ENCODE measurements around the gene SMAD9.
"Not testable (repeated sequence)": the region's sequence is repeated elsewhere in the genome, so short reads cannot be mapped to it uniquely, and the experiment has no call there.

The SMAD9 gene

DNA sequence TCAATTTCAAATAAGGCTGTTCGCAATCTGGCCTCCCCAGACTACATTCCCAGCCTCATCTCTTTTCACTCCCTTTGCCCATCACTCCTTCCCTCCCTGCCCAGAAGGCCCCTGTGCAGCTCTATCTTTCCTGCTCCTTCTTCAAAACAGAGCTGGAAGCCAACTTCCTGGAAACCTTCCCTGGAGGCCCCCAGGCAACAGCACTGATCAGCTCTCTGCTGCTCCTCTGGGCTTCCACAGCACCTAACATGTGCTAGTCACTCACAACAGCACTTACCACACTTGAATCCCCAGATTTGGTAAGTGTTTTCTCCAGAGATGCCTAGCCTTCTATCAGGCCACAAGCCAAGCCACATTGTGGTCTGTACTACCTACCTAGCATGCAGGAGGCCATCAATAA is 9.5 kb downstream of the SMAD9 start:
- no peak for DNase-seq

DNA sequence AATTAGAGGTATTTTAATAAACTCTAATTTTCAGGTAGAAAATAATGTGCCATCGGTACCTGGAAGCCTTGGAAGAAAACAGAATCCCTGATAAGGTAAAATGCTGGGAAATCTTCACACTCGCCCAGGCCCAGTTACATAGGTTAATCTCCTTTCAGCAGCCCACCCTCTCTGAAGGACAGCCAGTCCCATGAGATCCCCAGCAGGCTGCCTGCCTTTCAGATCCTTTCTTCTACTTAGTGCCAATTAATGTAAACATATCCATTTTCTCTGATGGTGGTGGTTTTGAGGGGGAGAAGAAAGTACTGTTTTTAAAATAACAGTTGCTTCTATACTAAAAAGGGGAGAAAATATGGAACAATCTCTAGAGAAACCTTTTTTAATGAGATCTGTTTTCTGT is 12.2 kb downstream of the SMAD9 start:
- DNase-seq, result no peak

DNA sequence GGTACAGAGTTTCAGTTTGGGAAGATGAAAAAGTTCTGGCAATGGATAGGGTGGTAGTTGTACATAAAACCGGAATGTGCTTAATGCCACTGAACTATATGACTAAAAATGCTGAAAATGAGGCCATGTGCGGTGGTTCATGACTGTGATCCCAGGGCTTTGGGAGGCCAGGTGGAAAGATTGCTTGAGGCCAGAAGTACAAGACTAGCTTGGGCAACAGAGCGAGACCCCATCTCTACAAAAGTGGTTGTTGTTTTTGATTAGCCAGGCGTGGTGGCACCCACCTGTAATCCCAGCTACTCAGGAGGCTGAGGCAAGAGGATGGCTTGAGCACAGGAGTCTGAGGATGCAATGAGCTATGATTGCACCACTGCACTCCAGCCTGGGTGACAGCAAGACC is 12.8 kb downstream of the SMAD9 start:
- no peak for DNase-seq

DNA sequence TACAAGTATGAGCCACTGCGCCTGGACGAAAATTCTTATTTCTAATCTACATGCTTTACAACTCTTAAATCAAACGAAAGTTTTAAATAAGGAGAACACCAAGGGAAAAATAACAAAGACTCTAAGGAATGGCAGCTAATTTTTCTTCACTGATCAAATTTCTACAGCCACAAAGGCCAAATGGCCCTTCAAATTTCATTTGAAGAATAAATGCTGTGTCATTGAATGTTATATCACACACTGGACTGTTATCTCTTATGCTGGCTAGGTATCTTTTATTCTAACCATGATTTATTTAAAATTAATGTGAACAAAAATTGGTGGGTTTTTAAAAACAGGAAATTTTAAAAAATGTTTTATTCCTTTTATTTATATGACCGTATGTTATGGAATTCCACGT is 14.1 kb downstream of the SMAD9 start:
- DNase-seq, result no peak

DNA sequence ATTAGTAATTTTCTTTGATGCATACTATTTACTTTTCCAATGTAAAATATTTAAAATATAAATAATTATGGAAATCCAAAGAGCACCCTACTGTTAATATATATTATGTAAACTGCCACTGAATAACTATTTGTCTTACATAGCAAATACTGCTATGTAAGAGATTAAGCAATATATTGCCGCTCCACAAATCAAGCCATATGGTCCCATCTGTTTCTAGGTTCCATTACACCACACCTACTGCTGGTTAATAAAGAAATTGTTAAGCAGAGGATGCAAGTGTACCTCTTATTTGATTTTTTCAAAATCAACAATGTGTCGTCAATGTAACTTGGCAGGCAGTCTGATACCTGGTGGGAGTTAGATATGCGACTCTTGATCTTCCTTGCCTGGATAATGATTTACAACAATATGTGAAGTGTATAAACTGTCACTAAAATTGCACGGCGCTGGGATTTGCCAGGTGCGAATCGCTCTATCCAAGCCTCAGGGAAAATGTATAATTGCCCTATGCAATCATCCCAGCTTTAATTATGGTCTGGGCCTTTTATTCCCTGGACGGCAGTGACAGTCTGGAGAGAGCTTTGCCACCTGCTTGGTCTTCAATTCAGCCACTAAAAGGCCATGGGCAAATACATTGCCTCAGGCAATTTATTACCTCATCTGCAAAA is 16.0 kb downstream of the SMAD9 start:
- DNase-seq, result no peak

DNA sequence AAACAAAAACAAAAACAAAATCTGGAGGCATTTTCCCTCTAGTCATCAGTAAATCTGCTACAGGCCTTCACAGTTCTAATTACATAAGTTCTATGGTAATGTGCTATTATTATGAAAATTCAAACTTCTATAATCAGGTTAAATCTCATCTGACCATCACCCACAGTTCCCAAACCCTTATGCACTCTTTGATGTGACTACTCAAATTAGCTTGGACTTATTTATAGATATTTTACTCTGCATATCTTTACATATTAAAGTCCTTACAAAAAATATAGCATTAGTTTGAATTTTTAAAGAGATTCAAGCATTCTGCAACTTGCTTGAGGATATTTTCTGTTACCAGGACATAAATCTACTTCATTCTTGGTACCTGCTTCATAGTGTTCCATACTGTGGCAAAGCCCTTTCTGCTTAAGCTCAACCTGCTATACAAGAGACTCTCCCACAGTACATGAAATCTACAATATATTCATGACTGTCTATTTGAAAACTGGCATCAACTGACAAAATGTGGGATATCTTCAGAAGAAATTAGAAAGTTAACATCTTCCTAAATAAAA is 22.9 kb downstream of the SMAD9 start:
- DNase-seq, result no peak

DNA sequence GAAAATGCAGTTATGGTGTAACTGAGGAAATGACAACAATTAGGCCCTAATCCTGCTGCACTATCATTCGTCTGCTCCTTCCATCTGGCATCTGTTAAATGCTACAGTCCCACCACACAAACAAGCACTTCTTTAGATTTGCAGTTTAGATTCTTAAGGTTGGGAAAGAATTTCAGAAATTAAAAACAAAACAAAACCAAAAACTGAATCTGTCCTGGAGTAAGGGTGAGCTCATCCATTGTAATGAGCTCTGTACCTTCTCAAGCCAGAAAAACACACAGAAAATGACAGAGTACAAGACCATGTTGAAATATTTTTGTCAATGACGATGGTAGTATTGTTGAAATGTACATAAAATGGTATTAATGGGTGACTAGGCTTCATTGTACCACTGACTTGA is 28.3 kb downstream of the SMAD9 start:
- no peak for DNase-seq

DNA sequence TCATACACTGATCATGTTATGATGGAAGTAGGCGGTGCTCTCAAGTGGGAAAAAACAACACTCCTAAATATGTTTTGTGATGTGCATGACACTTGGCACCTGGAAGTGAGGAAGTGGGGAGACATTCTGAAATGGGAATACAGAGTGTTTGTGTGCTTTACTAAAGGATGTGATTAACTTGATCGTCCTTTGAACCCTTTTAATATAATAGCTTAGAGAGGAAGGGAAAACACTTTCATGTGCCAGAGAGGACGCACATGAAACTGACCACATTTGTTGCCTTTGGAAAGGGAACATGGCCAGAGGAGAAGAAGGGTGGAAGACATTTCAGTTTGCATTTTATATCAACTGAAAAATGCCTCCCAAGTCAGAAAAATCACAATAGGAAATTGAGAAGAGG is 31.4 kb downstream of the SMAD9 start:
- no peak for DNase-seq

DNA sequence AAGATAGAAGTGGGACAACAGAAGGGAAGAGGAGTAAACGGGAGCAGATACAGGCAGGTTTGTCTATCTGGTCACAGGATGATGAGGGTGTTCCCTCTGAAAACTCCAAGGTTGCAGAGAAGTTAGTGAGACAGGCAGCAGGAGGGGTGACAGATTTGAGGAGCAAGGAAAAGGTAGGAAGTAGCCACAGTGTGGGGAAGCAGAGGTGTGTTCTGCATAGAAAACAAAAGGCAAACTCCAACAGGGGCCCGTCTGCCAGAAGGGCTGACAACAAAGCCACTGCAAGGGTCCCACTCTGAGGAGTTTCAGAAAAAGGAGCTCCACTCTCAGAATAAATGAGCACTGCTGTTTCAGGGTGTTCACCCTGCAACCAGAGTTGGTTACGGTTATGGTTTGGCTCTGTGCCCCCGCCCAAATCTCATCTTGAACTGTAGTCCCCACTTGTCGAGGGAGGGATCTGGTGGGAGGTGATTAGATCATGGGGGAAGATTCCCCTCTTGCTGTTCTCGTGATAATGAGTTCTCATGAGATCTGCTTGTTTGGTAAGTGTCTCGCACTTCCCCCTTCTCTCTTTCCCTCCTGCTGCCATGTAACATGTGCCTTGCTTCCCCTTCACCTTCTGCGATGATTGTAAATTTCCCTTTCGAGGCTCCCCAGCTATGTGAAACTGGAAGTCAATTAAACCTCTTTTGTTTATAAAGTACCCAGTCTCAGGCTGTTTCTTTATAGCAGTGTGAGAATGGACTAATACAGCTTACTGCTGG is 32.1 kb downstream of the SMAD9 start:
- no peak for DNase-seq

DNA sequence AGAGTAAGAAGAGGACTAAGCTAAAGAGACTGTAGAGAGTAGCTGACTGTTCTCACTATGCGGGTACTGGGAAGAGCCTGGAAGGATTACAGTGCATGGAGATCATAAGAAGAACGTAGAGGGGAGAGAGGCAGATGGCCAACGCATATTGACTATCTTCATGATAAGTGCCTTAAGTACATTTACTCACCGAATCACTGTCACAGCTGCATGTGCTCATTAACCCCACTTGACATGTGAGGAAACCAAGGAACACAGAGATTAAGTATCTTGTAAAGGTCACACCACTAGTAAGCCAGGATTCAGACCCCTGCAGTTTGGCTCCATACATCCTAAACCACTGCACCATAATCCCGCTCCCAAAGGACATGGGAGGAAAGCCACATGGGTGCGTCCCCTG is 34.1 kb downstream of the SMAD9 start:
- no peak for DNase-seq

DNA sequence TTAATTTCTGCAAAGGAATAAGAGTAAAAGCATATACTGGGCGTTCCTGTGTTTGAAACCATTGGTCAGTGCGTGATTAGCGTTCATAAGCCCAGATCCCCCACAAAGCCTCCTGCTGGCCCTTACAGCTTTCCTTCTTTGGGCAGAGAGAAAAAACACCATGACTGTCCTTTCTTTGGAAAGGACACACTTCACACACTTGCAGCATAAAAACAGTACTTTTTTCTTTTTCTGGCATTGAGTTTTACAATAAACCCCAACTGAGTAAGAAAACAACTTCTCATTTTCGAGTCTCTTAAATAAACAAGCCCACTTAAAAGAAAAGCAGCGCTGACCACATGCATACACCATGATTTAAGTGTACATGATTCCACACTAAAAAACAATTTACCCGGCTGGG is 35.8 kb downstream of the SMAD9 start:
- no peak for DNase-seq

DNA sequence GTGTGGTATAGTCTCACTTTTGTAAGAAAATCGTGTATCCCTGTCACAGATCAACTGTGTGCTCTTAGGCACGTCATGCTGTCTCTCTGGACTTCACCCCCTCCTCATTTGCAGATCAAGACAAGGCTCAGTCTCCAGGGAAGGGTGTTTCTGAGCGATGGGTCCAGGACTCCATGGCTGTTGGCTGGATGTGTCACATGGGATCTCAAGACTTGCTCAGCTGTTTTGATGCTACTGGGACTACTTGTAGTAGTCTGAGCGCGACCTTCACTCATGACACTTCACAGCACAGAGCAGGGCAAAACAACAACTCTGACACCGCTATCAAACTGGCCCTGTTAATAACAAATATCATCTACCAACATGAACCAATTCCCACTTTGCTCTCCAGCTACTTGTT is 36.2 kb downstream of the SMAD9 start:
- no peak for DNase-seq

DNA sequence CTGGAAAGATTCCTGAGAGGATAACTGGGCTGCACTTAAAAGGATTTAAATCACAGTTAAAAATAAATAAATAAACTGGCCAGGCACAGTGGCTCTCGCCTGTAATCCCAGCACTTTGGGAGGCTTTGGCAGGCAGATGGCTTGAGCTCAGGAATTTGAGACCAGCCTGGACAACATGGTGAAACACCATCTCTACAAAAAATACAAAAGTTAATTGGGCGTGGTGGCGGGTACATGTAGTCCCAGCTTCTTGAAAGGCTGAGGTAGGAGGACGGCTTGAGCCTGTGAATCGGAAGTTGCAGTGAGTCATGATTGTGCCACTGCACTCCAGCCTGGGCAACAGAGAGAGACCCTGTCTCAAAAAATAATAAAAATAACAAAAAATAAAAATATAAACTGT is 36.6 kb downstream of the SMAD9 start:
- DNase-seq, result not testable (repeated sequence)

DNA sequence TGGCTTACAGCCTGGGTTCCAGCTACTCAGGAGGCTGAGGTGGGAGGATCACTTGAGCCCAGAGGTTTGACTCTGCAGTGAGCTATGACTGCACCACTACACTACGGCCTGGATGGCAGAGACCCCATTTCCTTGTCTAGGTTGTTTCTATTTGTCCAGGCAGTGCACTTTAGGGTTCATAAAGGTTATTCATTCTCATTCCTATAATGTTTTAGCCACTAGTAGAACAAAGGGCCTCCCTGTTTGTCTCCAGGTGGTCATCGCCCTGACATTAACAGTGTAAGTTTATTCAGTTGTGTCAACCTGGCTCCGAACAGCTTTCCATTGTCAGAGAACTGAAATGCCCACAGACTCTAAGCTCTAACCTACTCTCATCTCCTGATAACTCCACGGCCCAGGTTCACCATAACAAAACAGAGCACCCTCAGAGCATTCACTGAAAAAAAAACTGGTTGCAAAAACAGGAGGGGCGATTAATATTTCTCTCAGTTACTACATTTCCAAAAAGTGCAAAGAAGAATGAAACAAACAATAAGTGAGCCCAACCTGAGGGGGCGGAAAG is 37.1 kb downstream of the SMAD9 start:
- no peak for DNase-seq

DNA sequence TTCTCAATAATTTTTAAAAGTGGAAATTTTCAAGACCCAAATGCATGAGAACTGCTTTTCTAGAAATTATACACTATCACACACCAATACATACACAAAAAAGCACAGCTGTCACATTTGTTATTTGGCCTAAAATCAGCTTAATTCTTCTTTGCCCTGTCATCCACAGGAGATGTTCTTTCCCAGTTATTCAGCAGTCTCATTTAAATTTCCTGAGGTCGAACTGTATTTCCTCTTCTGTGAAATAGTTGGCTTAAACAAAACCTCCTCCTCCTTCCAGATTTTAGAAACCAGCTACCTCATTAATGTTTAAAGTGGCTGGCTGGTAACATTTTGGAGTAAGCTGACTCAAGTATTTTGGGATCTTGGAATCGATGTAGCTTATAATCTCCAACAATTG is 39.1 kb downstream of the SMAD9 start:
- no peak for DNase-seq

DNA sequence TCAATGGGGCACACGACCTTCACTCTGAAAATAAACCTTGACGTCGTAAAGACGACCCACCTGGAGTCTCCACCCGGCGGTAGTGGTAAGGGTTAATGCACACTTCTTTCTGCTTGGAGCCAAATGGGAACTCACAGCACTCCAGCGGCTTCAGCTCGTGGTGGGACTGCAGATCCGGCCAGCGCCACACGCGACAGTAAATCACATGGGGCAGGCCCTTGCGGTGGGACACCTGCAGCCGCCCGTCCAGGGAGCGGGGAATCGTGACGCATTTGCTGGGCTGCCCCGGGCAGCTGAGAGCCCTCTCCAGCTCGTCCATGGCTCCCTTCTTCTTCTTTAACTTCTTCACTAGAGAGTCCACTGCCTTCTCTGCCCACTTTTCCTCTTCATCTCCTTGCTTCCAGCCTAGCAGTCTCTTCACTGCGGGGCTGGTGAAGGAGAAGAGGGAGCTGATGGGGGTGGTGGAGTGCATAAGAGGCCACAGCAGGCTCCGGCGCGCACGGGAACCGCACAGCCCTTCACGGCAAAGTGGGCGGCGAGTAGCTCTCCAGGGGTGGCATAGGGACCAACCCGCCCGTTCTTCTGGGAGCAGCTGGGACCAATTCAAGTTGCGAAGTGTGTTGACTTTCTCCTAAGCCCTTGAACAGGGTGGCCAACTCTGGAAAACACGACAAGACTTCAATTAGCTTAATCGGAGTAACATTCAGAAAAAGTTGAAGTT is 40.7 kb downstream of the SMAD9 start:
- no peak for DNase-seq

DNA sequence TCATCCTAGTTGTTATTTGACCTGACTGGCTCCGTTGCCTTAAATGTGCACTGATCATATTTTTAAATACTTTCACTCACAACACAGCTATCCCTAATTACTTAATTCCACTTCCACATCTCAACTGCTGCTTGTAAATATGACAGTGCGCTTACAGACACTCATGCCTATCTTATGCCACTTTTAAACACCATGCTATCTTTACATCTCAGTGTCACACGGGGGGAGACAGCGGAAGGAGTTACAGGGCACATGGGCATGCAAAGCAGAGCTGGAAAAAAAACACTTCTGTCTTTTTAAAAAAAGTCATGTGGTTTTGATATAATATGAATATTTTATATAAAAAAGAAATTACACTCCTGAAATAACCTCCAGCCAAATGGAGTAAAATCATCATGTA is 44.1 kb downstream of the SMAD9 start:
- DNase-seq, result no peak

DNA sequence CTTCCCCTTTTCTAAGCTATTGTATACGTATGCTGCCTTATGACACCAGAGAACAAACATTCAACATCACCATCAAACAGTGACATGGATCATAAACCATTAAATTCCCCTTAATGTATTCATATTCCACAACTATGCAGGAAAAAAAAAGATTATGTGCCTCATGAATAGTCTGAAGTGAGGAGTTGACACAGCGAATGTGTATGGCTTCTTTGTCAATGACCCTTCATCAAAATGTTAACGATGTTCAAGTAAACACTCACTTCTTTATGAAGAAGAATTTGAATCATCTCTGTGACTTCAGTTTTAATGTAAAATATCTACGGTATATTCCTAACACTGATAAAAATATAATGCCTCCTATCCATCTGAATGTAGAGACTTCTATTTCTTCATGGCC is 44.6 kb downstream of the SMAD9 start:
- DNase-seq, result no peak

DNA sequence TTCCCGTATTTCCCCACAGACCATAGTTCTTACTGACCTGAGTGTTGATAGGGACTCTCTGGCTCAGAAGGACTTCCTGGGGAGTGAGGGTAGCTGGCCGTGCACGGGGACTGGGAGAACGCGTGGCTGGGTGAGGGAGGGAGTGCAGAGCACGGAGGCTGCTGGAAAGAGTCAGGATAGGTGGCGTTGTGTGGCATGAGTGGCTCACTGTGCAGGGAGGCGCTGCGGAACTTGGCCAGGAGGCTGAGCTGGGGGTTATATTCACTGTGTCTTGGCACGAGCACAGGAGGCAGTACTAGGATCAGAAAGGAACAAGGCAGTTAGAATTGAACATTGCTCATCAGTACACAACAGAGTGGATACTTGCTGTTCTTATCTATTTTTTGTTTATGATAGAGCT is 47.4 kb downstream of the SMAD9 start:
- no peak for DNase-seq

DNA sequence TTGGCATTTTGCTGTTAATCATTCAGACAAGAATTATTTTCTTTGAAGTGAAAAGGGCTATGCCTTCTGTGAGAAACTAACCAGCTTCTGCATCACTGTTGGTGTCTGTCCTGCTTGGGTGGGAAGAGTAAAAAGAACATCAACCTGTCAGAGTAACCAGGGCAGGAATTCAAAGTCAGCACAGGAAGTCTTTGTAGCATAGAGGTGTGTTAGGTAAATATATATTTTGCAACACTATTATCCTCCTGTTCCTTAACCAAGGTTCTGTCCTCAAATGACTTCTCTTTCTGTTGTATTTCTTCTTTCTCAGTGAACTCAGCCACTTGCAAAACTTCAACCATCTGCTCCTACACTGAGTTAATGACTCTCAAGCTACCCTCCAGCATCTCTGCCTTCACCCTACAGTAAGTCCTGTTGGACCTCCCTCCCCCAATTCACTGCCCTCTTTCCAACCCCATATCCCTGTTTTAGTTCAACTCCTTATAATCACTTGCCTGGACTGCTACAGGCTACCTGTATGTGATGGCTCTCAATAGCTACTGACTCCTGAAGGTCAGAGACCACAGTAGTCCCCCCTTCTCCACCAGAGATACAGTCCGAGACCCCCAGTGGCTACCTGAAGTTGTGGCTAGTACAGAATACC is 49.9 kb downstream of the SMAD9 start:
- DNase-seq, result no peak

DNA sequence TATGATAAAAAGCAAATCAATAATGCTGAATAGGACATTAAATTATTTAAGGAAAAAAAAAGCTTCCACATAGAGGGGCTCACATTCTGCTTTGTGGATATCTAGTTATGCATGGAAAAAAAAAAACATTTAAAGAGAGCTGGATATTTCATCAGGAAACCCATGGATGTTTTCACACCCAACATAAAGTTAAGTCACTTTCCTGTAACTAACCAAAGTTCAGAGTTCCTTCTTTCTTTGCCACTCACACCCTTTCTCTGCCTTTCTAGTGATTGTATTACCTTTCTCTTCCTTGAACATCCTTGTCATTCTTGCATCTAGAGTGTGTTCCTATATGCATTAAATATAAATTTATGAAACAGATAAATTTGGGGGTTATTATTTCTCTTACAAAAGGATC is 53.8 kb downstream of the SMAD9 start:
- no peak for DNase-seq

DNA sequence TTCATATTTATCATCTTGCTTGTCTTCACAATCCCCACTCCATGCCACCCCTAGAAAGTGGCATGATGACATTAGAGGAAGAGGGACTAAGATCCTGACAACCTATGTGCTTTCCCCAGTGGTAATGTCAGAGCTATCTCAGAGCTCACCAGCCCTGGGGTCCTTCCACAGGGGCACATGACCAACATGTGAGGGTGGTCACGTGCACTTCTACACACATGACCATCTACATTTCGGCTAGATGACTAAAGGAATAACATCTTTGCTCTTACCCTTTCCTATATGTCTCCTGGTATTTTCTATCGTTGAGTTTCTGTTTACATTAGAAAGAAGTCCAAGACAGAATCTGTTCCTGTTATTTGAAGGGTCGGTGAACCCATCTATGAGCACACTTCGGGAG is 54.8 kb downstream of the SMAD9 start:
- DNase-seq, result no peak

DNA sequence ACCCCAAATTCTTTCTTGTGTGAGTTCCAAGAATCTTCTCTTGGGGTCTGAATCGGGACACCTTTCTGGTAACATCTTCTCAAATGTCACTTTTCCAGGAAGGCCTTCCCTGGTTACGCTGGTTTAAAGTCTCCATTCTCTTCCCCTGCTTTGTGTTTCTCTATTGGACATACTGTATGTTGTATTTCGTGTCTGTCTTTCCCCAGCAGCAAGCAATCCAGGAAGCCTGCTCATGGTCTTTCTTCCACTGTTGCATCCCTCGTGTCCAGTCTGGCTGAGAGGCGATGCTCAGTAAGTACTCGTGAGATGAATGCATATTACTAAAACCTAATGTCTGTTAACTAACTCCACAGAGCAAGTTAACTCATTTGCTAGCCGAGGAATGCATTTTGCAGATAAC is 57.3 kb downstream of the SMAD9 start:
- no peak for DNase-seq

All from activated CD4-positive, alpha-beta T cell treated with anti-CD3 and anti-CD28 coated beads, Interleukin-2, Interleukin-6, amounts not matched to agents 100 ng/mL and 50 ng/mL, durations not matched to agents 16 hours and 8 hours (primary cell).